HG02798 (cell line): ENCODE measurements around the gene DCC.

ENCODE experiments used
- ATAC-seq: cut with Tn5 transposase; IDR thresholded peaks from one replicate; pipeline ENCODE4 v1.9.1; 2021; ENCODE audit warnings: mild to moderate bottlenecking; ENCODE audit not compliant: unreplicated experiment, poor library complexity

The DCC gene

GRCh38 chr18:53117851-53118250 is 777.9 kb downstream of the DCC start:
- ATAC-seq: no peak

DNA sequence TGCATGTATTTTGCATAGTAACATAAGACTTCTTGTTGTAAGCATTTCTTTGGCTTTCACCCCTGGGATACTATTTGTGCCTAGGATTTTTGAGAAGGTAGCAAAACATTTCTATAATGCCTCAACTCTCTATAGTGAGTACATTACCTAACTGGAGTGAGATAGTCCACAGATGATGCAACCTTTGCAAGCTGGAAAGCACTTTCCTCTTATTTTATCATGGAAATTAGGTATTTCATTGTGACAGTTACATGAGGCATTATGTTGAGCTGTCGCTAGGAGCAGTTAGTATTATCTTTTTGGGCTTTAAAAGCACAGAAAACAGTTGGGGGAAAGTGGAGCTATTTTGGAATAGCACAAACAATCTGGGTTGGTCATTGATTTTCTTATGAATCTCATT is 786.2 kb downstream of the DCC start:
- ATAC-seq: no peak

DNA sequence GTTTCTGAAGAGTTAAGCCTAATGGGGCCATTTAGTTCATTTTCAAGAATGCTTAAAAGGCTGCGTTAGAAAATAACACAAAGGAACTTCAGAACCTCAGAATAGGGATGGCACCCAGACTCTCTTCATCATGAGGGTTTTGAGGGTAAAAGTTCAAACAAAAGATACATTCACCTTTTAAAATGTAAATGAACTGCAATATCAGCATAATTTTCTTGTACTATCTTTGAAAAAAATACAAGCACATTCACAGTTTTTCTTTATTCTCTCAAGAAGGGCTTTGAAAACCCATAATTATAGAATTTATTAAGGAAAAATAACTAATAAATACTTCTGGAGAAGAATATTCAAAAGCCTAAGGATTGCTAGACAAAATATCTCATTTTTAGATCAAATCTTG is 791.0 kb downstream of the DCC start:
- no peak for ATAC-seq

- ATAC-seq: no peak
Measured at GRCh38 chr18:53134711-53135110, 794.7 kb downstream of the DCC start.

DNA sequence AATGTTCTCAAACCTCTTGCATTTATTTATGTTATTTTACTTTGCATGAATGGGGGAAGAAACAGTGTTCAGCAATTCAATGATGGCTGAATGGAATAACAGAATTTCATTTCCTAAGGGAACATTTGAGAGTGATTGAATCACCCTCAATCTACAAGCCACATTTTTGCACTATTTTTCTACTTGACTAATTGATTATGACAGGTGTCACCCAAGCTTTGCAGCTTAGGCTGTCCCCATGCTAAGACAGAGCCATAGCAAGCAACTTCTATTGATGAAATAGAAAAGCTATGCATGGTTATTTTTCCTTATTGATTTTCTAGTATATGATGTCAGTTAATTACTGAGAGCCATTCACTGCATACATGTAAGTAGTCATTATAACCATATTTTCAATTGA is 795.7 kb downstream of the DCC start:
- ATAC-seq: no peak

- no peak for ATAC-seq
Measured at GRCh38 chr18:53139746-53140500, 799.9 kb downstream of the DCC start.

GRCh38 chr18:53142005-53142404 is 802.0 kb downstream of the DCC start:
- no peak for ATAC-seq

DNA sequence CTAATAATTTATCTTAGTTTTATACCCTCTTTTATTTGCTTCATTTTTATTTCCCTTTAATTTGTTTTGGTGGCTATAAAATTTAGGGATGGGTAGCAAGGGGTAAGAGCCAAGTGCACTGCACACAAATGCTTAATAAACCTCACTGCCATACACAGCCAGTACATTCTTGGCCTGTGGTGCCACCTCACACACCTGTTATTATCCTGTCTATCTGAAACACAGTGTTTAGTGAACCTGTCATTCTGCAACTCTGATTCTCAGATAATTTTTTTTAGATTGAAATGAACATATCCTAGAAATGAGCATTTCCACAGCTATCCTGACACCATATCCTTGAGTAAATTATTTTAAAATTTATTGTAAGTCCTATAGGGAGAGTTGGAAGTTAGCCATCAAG is 807.5 kb downstream of the DCC start:
- no peak for ATAC-seq

DNA sequence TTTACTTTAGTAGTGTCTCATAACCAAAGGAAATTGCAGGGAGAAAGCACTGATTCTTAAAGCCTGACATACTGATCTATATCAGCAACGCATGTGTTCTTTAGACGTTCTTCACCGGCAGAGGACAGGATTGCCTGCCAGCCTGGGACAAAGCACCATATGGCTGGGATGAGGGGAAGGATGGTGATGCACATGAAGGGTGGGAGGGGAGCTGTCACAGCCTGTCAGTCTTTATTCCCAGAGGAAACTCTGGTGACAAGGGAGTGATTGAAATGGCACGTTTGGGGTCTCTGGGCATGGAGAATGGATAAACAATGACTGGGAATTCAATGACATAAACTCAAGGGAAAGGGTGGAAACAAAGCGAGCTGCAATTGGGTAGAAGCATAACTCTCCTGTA is 808.1 kb downstream of the DCC start:
- ATAC-seq: no peak

DNA sequence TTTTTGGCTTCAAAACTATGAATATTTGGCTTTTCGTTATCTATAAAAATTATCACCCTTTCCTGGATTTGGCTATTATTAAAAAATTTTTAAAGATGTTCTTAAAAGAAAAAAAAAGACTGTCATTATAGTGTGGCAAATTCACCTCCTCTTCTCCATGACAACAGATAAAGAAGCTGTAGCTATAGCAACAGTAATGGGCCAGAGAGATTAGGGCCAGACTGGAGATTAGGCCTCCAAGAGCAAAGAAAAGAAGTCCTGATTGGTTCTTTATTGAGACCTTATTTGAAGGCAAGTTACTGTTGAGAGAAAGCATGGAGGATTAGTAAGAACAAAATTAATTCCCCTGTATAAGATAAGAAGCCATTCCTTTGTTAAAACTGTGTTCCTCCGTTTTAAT is 812.5 kb downstream of the DCC start:
- ATAC-seq: no peak

DNA sequence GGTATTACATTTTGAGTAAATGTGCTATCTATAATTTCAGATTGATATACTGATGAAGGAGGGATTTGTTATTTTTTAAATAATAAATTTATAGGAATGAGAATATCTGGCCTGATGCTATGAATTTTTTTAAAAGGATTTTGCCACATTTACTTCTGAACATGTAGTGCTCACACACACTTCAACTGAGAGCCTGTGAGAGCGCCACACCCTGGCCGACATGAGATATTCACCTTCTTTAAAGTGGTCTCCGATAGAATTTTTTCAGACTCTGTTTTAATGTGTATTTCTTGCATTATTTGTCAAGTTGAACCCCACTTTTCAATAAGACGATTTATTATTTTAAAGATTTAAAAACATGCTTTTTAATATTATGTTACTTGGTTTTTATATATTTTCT is 813.3 kb downstream of the DCC start:
- ATAC-seq: no peak

GRCh38 chr18:53153800-53154199 is 813.8 kb downstream of the DCC start:
- no peak for ATAC-seq

GRCh38 chr18:53165770-53166169 is 825.8 kb downstream of the DCC start:
- ATAC-seq: no peak

GRCh38 chr18:53169346-53169745 is 829.3 kb downstream of the DCC start:
- no peak for ATAC-seq

DNA sequence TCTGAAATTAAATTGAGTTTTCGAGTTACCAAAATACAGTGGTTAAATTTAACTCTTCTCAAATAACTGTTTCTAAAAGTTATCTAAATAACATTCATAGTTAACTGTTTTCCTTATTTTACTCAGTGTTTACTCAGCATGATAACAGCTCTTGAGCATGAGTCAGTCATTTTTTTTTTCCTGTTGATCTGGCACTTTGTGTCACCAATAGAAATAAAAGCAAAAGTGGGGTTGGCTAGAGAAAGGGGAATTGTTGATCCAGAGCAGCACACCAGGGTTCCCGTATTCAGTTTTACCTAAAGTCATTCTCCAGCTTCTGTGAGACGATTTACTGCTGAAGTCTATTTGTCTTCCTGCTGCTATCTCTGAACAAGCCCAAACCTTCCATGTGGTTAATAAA is 851.6 kb downstream of the DCC start:
- no peak for ATAC-seq

DNA sequence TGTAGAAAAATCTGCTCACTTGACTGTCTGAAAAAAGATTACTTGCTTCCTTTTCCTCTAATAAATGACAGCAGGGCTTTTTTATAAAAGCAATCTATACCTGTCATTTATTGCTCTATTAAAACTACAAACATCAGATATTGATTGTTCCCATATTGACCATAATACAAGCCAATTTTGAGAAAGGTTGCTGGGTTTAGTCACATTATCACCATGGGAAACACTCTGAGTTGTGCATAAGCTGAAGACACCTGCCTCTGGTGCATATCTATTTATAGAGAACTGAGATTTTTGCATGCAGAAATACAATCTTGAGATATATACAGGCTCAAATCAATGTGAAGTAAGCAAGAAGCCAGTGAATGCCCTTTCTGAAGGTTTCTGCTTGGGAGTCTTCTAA is 853.9 kb downstream of the DCC start:
- no peak for ATAC-seq

DNA sequence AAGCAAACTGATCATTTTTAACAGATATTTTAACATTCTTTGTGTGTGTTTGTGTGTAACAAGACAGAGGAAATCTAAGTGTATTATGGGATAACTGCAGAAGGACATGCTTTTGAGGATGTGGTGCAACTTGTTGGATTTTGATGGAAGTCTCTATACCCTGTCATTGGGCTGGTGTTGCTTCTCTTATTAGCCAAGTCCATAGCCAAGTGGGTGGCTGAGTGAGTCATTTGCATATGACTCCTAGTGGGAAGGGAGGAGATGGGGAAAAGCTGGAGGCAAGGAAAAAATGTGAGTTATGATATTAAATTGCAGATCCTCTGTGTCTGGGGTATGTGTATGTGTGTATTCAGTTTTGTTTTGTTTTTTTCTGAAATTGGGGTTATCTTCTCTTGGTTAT is 879.9 kb downstream of the DCC start:
- ATAC-seq: no peak

DNA sequence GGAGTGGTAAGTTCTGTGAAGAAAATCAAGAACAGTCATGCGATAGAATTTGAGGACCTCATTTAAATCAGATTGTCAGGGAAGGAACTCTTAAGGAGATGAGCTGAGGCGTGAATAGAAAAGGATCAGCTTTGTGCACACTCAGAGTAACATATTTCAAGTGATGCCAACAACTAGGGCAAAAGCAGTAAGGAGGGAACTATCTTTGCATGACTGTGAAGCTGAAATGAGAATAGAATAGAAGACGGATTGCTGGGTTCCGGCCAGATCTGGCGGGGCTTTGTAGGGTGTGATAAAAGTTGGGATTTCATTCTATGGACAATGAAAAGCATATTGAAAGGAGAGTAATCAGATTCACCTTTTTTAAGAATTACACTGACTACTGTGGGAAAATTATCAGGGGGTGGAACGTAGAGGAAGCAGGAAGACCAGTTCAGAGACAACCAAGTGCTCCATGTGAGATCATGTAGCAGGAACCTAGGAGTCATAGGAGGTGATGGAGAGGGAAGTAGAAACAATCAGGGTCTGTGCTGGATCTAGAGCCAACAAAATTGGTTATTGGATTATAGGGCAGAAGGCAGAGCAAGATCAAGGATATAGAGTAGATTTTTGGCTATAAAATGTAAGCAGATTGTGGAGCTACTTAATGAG is 884.3 kb downstream of the DCC start:
- no peak for ATAC-seq

GRCh38 chr18:53225567-53226325 is 885.7 kb downstream of the DCC start:
- ATAC-seq: no peak

- no peak for ATAC-seq
Measured at GRCh38 chr18:53234610-53235009, 894.6 kb downstream of the DCC start.

- ATAC-seq: no peak
Measured at GRCh38 chr18:53241161-53241560, 901.2 kb downstream of the DCC start.
